ENCODE results near the gene PDGFRB. TPM values are rescaled to one million over a fixed set of nuclear protein-coding genes. Genes with fewer than 3 reads are reported as not detected.

The PDGFRB gene
- total and polyA plus RNA-seq, 2 of the 4 experiments (the other 2 are of a cell fraction), result 108 to 124 TPM

DNA sequence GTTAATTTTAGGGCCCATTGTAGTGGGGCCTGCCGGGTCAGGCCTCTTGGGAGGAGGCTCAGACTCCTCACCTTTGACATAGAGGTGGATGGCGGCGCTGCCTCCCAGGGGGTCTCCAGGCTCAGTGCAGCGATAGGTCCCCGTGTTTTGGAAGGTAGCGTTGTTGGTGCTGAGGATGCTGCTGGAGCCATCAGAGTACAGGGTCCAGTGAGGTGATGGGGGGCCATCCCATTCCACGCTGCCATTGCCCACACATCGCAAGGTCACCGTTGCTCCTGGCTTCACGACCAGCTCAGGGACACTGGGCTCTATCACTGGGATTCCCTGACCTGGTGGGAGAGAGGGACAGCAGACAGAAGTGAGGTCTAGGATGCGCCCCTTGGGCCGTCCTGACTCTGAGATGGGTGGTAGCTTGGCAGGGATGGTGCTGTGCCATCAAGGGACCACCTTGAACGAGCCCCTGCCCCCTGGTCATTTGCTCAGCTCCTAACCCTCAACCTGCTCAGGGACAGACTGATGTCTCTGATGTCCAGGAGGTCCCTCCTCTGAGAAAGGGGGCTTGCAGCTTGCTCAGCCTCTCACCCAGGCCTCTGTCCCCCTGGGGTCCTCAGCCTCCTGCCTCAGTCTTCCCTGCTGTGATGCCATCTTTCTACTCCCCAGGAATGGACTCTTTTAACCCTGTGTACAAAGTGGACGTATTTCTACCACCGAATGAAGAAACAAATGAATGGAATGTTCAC lies 74.8 kb downstream of the PDGFRB start:
- no peak overlapping the region for H2BK120ac ChIP-seq (ENCODE audit: low read depth, low read length)
- H3K79me1 ChIP-seq (ENCODE audit: low read depth in 1 of 2, low read length in 2 of 2), result no peaks in the 10 kb centered on the region
- no peak overlapping the region for H4K91ac ChIP-seq (ENCODE audit: insufficient read depth, low read depth, low read length)
- no peak overlapping the region for H2BK5ac ChIP-seq (ENCODE audit: low read depth, low read length, poor library complexity, severe bottlenecking)
- no peak overlapping the region for H4K5ac ChIP-seq (ENCODE audit: low read depth, low read length)
- DNase-seq, result no peak
- H2AFZ ChIP-seq (replicated peaks; ENCODE audit: low read length, poor library complexity), result no peak overlapping the region
- H3K23ac ChIP-seq (ENCODE audit: low read depth, low read length), result no peak overlapping the region
- ChIA-PET CTCF (no interaction called here), POLR2A (ENCODE audit: unreplicated experiment) (no interaction called here)
- peaks cover 4% of the 10 kb centered on the region; the same call in 1 of the 2 replicates for H3K4me1 ChIP-seq (ENCODE audit: control insufficient read depth, insufficient read depth, low read length)
- intact Hi-C loops (cut with micrococcal nuclease), result no loop called here
- H2AK5ac ChIP-seq (ENCODE audit: low read depth, low read length), result no peak overlapping the region
- BruUV-seq (replicated peaks), result no TSS peak
- H3K36me3 ChIP-seq (ENCODE audit: control insufficient read depth, insufficient read depth, low read length), result no peaks in the 10 kb centered on the region
- no peaks in the 10 kb centered on the region for H4K20me1 ChIP-seq (ENCODE audit: insufficient read depth, low read length)
- H3K56ac ChIP-seq (ENCODE audit: extremely low read depth, insufficient read depth, low read length), result no peak overlapping the region
- no peaks in the 10 kb centered on the region for H3K9me3 ChIP-seq (ENCODE audit: control insufficient read depth, insufficient read depth, low read length)
- H3K9me1 ChIP-seq (ENCODE audit: insufficient read depth, low read length), result peaks cover 3% of the 10 kb centered on the region; the same call in 1 of the 2 replicates
- dilution Hi-C loops (cut with HindIII; ENCODE audit: low sequenced_read_pairs, unreplicated experiment), result no loop called here
- WGBS, 2 experiments (ENCODE audit: extremely low coverage in 2 of 2, insufficient read length in 1 of 2), result 100% methylated on average over 4 of the region's 15 CpGs; no CpG with 5 or more reads in 1 of the 2 experiments
- no peak overlapping the region for H4K8ac ChIP-seq (ENCODE audit: low read depth in 2 of 2, low read length in 2 of 2)
- H3K14ac ChIP-seq (replicated peaks; ENCODE audit: low read depth, low read length), result no peak overlapping the region
- H3K4ac ChIP-seq (ENCODE audit: low read depth, low read length), result no peak overlapping the region
- no peak for ATAC-seq (ENCODE audit: low read depth)
- no peak overlapping the region for H2BK15ac ChIP-seq (ENCODE audit: low read depth, low read length)
- peaks cover 25% of the 10 kb centered on the region for H3K27me3 ChIP-seq (ENCODE audit: control insufficient read depth, insufficient read depth, low read length)
- no peak overlapping the region for H3K27ac ChIP-seq (ENCODE audit: insufficient read depth, low read length)
- H3K4me2 ChIP-seq (ENCODE audit: low read depth, low read length), result no peak overlapping the region
- no peak overlapping the region for H2BK20ac ChIP-seq (ENCODE audit: low read depth, low read length)
- H3K4me3 ChIP-seq (ENCODE audit: insufficient read depth, low read depth, low read length), result no peak overlapping the region
- no peak overlapping the region for H3K9ac ChIP-seq (ENCODE audit: low read depth, low read length)
- H2AK9ac ChIP-seq (replicated peaks; ENCODE audit: low read depth, low read length, poor library complexity), result no peak overlapping the region
- in situ Hi-C loops (cut with MboI; ENCODE audit: low sequenced_read_pairs), result no loop called here
- H3K18ac ChIP-seq (ENCODE audit: low read depth, low read length), result no peak overlapping the region
- no peak for TF ChIP-seq MAFK (IDR thresholded peaks at IDR 0.05; ENCODE audit: low read depth, low read length)
- no peak for TF ChIP-seq SMC3 (IDR thresholded peaks at IDR 0.05; ENCODE audit: low read depth, low read length)
- no peak for TF ChIP-seq MXI1 (IDR thresholded peaks at IDR 0.05; ENCODE audit: borderline replicate concordance, low read depth, low read length)
- TF ChIP-seq NFE2L2 (IDR thresholded peaks at IDR 0.05; ENCODE audit: low read depth, low read length), result no peak
- TF ChIP-seq, protein P1, sequence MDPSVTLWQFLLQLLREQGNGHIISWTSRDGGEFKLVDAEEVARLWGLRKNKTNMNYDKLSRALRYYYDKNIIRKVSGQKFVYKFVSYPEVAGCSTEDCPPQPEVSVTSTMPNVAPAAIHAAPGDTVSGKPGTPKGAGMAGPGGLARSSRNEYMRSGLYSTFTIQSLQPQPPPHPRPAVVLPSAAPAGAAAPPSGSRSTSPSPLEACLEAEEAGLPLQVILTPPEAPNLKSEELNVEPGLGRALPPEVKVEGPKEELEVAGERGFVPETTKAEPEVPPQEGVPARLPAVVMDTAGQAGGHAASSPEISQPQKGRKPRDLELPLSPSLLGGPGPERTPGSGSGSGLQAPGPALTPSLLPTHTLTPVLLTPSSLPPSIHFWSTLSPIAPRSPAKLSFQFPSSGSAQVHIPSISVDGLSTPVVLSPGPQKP (IDR thresholded peaks at IDR 0.05; ENCODE audit: borderline replicate concordance, low read depth, low read length), result no peak
- no peak for TF ChIP-seq CEBPB (IDR thresholded peaks at IDR 0.05; ENCODE audit: low read depth, low read length)
- TF ChIP-seq USF2 (IDR thresholded peaks at IDR 0.05; ENCODE audit: low read depth, low read length), result no peak
- TF ChIP-seq, protein P2, sequence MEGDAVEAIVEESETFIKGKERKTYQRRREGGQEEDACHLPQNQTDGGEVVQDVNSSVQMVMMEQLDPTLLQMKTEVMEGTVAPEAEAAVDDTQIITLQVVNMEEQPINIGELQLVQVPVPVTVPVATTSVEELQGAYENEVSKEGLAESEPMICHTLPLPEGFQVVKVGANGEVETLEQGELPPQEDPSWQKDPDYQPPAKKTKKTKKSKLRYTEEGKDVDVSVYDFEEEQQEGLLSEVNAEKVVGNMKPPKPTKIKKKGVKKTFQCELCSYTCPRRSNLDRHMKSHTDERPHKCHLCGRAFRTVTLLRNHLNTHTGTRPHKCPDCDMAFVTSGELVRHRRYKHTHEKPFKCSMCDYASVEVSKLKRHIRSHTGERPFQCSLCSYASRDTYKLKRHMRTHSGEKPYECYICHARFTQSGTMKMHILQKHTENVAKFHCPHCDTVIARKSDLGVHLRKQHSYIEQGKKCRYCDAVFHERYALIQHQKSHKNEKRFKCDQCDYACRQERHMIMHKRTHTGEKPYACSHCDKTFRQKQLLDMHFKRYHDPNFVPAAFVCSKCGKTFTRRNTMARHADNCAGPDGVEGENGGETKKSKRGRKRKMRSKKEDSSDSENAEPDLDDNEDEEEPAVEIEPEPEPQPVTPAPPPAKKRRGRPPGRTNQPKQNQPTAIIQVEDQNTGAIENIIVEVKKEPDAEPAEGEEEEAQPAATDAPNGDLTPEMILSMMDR (conservative IDR thresholded peaks at IDR 0.05; ENCODE audit: low read depth, low read length), result no peak
